PC-3 (cell line): ENCODE measurements around the gene TDRD15. TPM values are rescaled to one million over a fixed set of nuclear protein-coding genes. Genes with fewer than 3 reads are reported as not detected.

Source experiments
- ATAC-seq: fragments of 200-7000 bp; cut with Tn5 transposase; 2 replicates; pipeline ENCODE4 v1.9.1; 2020; ENCODE audit warnings: mild to moderate bottlenecking, moderate library complexity
- BruUV-seq: library from RNA; stranded (reverse); fragments of 400-500 nt; replicated peaks from 2 replicates; lab custom pipeline; 2021; lab: Mats Ljungman, UMichigan
- CTCF ChIA-PET: fragments of 300-600 bp; sonication (Branson Sonifier 250); formaldehyde crosslinking; loops from one replicate; lab custom pipeline; 2022; ENCODE audit warnings: antibody characterized with exemption; lab: Charles Lee
- POLR2A ChIA-PET: fragments of 300-600 bp; sonication (Branson Sonifier 250); formaldehyde crosslinking; loops from one replicate; lab custom pipeline; 2022; ENCODE audit warnings: antibody characterized with exemption; ENCODE audit not compliant: unreplicated experiment; lab: Charles Lee
- DNase-seq: peaks from one replicate; pipeline ENCODE4 v3.0.0-alpha.2; 2015
- H2AFZ ChIP-seq: fragments of 300-600 bp; sonication (generic); 2 replicates; pipeline ENCODE4 v1.6.0; 2016; ENCODE audit warnings: antibody characterized with exemption, low read length
- H3F3A ChIP-seq: fragments of 300-600 bp; sonication (generic); one replicate; pipeline ENCODE4 v1.6.0; 2017; ENCODE audit warnings: antibody characterized with exemption, low read length, control low read depth, mild to moderate bottlenecking; ENCODE audit not compliant: unreplicated experiment
- H3K27ac ChIP-seq: fragments of 300-600 bp; sonication (generic); 2 replicates; pipeline ENCODE4 v1.5.1; 2016; ENCODE audit warnings: mild to moderate bottlenecking, low read length
- H3K27me3 ChIP-seq: fragments of 300-600 bp; sonication (generic); 2 replicates; pipeline ENCODE4 v1.6.1; 2016; ENCODE audit warnings: low read length, mixed read lengths
- H3K36me3 ChIP-seq: fragments of 300-600 bp; sonication (generic); 2 replicates; pipeline ENCODE4 v1.6.1; 2016; ENCODE audit warnings: low read depth, mixed run types, low read length, mixed read lengths
- H3K4me1 ChIP-seq: fragments of 300-600 bp; sonication (generic); 2 replicates; pipeline ENCODE4 v1.5.1; 2016; ENCODE audit warnings: low read length; ENCODE audit not compliant: insufficient read depth
- H3K4me2 ChIP-seq: fragments of 300-600 bp; sonication (generic); 2 replicates; pipeline ENCODE4 v1.6.0; 2016; ENCODE audit warnings: low read length
- H3K4me3 ChIP-seq: fragments of 300-600 bp; sonication (generic); 2 replicates; pipeline ENCODE4 v1.5.1; 2016; ENCODE audit warnings: mild to moderate bottlenecking, low read length, mixed read lengths
- H3K79me2 ChIP-seq: fragments of 300-600 bp; sonication (generic); 2 replicates; pipeline ENCODE4 v1.6.1; 2017; ENCODE audit warnings: low read length, mixed read lengths
- H3K9ac ChIP-seq: fragments of 300-600 bp; sonication (generic); 2 replicates; pipeline ENCODE4 v1.6.0; 2016; ENCODE audit warnings: mild to moderate bottlenecking, low read length
- H3K9me2 ChIP-seq: fragments of 300-600 bp; sonication (generic); replicated peaks from 2 replicates; pipeline ENCODE4 v1.6.1; 2016; ENCODE audit warnings: mixed run types, low read length, mixed read lengths
- H3K9me3 ChIP-seq: fragments of 300-600 bp; sonication (generic); 2 replicates; pipeline ENCODE4 v1.6.1; 2016; ENCODE audit warnings: low read length, mixed read lengths
- H4K20me1 ChIP-seq: fragments of 300-600 bp; sonication (generic); 2 replicates; pipeline ENCODE4 v1.6.1; 2016; ENCODE audit warnings: low read length, mixed read lengths
- EZH2 ChIP-seq: fragments of 300-600 bp; sonication (generic); IDR thresholded peaks from one replicate; pipeline ENCODE4 v1.6.1; 2017; ENCODE audit warnings: antibody characterized with exemption, mild to moderate bottlenecking, low read length; ENCODE audit not compliant: unreplicated experiment
- EZH2phosphoT487 ChIP-seq: fragments of 300-600 bp; sonication (generic); IDR thresholded peaks from 2 replicates; pipeline ENCODE4 v1.6.1; 2018; ENCODE audit warnings: mild to moderate bottlenecking, antibody characterized with exemption, low read length, borderline replicate concordance
- intact Hi-C: fragments of 100-400 bp; cut with micrococcal nuclease; formaldehyde crosslinking; loops from 2 replicates; pipeline ENCODE4 v1.9.0; 2023
- total RNA-seq: library from RNA; depleted of rRNA; stranded (reverse); fragments of >200 nt; gene quantifications from 2 replicates; pipeline ENCODE4 v1.2.3, GENCODE V29; 2014
- TF ChIP-seq, protein P1 (sequence below): fragments of 300-600 bp; sonication (generic); conservative IDR thresholded peaks from 2 replicates; pipeline ENCODE4 v1.5.1; 2017; ENCODE audit warnings: antibody characterized with exemption, low read depth, mild to moderate bottlenecking, low read length

TDRD15 gene
- total RNA-seq, 1 experiment from 2014 or later: not detected

DNA sequence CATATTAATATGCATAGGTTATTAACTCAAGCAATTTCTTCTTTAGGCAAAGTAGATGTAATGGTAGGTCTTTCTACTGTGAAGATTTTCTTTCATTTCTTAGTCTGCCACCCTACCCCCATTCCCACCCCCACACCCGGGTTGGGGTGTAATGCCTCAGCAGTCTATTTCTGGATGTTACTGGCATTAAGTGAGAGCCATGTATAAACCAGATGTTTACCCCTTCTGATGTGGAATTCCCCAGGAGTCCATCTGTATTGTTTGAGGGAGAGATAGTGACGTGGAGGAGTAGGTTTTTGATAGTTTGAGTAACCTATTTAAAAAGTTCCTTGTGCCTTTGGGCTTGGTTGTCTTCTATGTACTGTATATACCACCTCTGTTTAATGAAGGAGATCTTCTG, 11.8 kb downstream of the TDRD15 start:
- Histone ChIP-seq H3K4me1 (no peaks in the 10 kb centered on the region), H3K9ac (no peak overlapping the region), H2AFZ (no peak overlapping the region), H3K36me3 (no peaks in the 10 kb centered on the region), H4K20me1 (no peaks in the 10 kb centered on the region), H3K4me3 (no peak overlapping the region), H3K9me3 (no peaks in the 10 kb centered on the region), H3K4me2 (no peak overlapping the region), H3F3A (no peaks in the 10 kb centered on the region), H3K27ac (no peak overlapping the region), H3K27me3 (no peaks in the 10 kb centered on the region), H3K9me2 (no peaks in the 10 kb centered on the region), H3K79me2 (no peaks in the 10 kb centered on the region)
- ChIA-PET POLR2A (no interaction called here), CTCF (no interaction called here)
- no peak for TF ChIP-seq EZH2phosphoT487
- TF ChIP-seq, protein P1, sequence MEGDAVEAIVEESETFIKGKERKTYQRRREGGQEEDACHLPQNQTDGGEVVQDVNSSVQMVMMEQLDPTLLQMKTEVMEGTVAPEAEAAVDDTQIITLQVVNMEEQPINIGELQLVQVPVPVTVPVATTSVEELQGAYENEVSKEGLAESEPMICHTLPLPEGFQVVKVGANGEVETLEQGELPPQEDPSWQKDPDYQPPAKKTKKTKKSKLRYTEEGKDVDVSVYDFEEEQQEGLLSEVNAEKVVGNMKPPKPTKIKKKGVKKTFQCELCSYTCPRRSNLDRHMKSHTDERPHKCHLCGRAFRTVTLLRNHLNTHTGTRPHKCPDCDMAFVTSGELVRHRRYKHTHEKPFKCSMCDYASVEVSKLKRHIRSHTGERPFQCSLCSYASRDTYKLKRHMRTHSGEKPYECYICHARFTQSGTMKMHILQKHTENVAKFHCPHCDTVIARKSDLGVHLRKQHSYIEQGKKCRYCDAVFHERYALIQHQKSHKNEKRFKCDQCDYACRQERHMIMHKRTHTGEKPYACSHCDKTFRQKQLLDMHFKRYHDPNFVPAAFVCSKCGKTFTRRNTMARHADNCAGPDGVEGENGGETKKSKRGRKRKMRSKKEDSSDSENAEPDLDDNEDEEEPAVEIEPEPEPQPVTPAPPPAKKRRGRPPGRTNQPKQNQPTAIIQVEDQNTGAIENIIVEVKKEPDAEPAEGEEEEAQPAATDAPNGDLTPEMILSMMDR: no peak
- no peak for TF ChIP-seq EZH2
- intact Hi-C loops: no loop called here
- ATAC-seq: no peak
- DNase-seq: no peak
- BruUV-seq: no TSS peak

DNA sequence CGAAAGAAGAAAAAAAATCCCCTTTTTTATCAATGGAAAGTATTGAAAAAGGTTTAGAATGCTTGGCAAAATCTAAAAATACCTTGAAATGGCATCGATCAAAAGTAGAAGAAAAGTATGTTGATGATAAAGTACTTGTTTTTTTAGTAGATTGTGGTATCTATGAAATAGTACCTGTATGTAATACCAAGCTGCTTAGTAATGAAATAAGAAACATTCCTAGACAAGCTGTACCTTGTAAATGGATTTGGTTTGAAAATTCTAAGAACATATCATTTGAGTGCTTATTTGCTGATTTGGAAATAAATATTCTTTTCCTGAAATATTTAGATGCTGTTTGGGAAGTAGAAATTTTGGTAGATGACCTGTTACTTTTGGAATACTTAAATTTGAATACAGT, 18.4 kb downstream of the TDRD15 start:
- Histone ChIP-seq H3F3A (no peaks in the 10 kb centered on the region), H3K27me3 (peaks cover 14% of the 10 kb centered on the region; the same call in 1 of the 2 replicates), H2AFZ (no peak overlapping the region), H3K79me2 (no peaks in the 10 kb centered on the region), H3K4me3 (no peak overlapping the region), H3K9me2 (no peaks in the 10 kb centered on the region), H3K9me3 (no peaks in the 10 kb centered on the region), H3K9ac (no peak overlapping the region), H4K20me1 (no peaks in the 10 kb centered on the region), H3K4me1 (no peaks in the 10 kb centered on the region), H3K4me2 (no peak overlapping the region), H3K36me3 (no peaks in the 10 kb centered on the region), H3K27ac (no peak overlapping the region)
- intact Hi-C loops: no loop called here
- no TSS peak for BruUV-seq
- ChIA-PET POLR2A (no interaction called here), CTCF (no interaction called here)
- TF ChIP-seq, protein P1: no peak
- TF ChIP-seq EZH2 (no peak), EZH2phosphoT487 (no peak)
- ATAC-seq (no peak), DNase-seq (no peak)

- POLR2A ChIA-PET: no interaction called here
- no peaks in the 10 kb centered on the region for H3K79me2 ChIP-seq
- no peak for DNase-seq
- H3K9me2 ChIP-seq: no peaks in the 10 kb centered on the region
- no peak overlapping the region for H3K27ac ChIP-seq
- TF ChIP-seq, protein P1: no peak
- TF ChIP-seq EZH2: no peak
- TF ChIP-seq EZH2phosphoT487: no peak
- H3K9me3 ChIP-seq: no peaks in the 10 kb centered on the region
- no TSS peak for BruUV-seq
- H3K4me3 ChIP-seq: no peak overlapping the region
- no peak overlapping the region for H2AFZ ChIP-seq
- H3K4me2 ChIP-seq: no peak overlapping the region
- no peaks in the 10 kb centered on the region for H3K4me1 ChIP-seq
- intact Hi-C loops: no loop called here
- no peaks in the 10 kb centered on the region for H4K20me1 ChIP-seq
- peaks cover 14% of the 10 kb centered on the region; the same call in 1 of the 2 replicates for H3K27me3 ChIP-seq
- no peak overlapping the region for H3K9ac ChIP-seq
- no peak for ATAC-seq
- H3K36me3 ChIP-seq: no peaks in the 10 kb centered on the region
- no peaks in the 10 kb centered on the region for H3F3A ChIP-seq
- CTCF ChIA-PET: no interaction called here
Measured at GRCh38 chr2:21146638-21147037, 22.9 kb downstream of the TDRD15 start.
